Stomach (tissue), 9 donors: Measurements from ENCODE around the gene KLF16. TPM values are rescaled to one million over a fixed set of nuclear protein-coding genes. Genes with fewer than 3 reads are reported as not detected.
"Not testable (repeated sequence)": the region's sequence is repeated elsewhere in the genome, so short reads cannot be mapped to it uniquely, and the experiment has no call there.

Source experiments
- DNase-seq, 2 donors: peaks; one replicate each; pipeline versions ENCODE4 v3.0.0 to v3.0.0-alpha.2; 2013 to 2019
- H3K27ac ChIP-seq, 5 donors: fragments of 200-600 bp in 4 of 5; sonication (generic) in 4 of 5; one replicate each; pipeline ENCODE4 v1.5.1; 2013 to 2019; ENCODE audit warnings: mild to moderate bottlenecking in 1 of 5, moderate library complexity in 1 of 5
- H3K27me3 ChIP-seq, 3 donors: fragments of 200-600 bp; sonication (generic); one replicate each; pipeline ENCODE4 v1.5.1; 2017 to 2019; ENCODE audit warnings: mixed run types in 1 of 3
- H3K36me3 ChIP-seq, 4 donors: fragments of 200-600 bp; sonication (generic); 1 replicate in 3 of 4; 2 replicates in 1 of 4; pipeline ENCODE4 v1.5.1; 2016 to 2019
- H3K4me1 ChIP-seq, 4 donors: fragments of 200-600 bp; sonication (generic); one replicate each; pipeline ENCODE4 v1.5.1; 2016 to 2019
- H3K4me3 ChIP-seq, 4 donors: fragments of 200-600 bp; sonication (generic) in 3 of 4; one replicate each; pipeline ENCODE4 v1.5.1; 2016 to 2019; ENCODE audit warnings: mild to moderate bottlenecking in 1 of 4
- H3K9me3 ChIP-seq, 4 donors: fragments of 200-600 bp; sonication (generic); one replicate each; pipeline ENCODE4 v1.5.1; 2016 to 2019
- CTCF ChIP-seq, 7 experiments: fragments of 450-650 bp in 4 of 7; fragments of 200-600 bp in 3 of 7; sonication (generic) in 3 of 7; IDR thresholded peaks; one replicate each; pipeline ENCODE4 v1.5.1; 2016 to 2019; ENCODE audit warnings: antibody characterized with exemption in 7 of 7, control low read depth in 2 of 7, mild to moderate bottlenecking in 1 of 7
- EP300 ChIP-seq: sonication (generic); formaldehyde crosslinking; IDR thresholded peaks from one replicate; pipeline ENCODE4 v1.6.1; 2017; ENCODE audit warnings: antibody characterized with exemption
- POLR2A ChIP-seq, 4 donors: fragments of 450-650 bp; IDR thresholded peaks; one replicate each; pipeline ENCODE4 v1.6.1; 2016; ENCODE audit warnings: antibody characterized with exemption in 4 of 4, control low read depth in 2 of 4, mild to moderate bottlenecking in 1 of 4, moderate library complexity in 1 of 4
- POLR2AphosphoS5 ChIP-seq, 3 donors: sonication (generic); formaldehyde crosslinking; IDR thresholded peaks; one replicate each; pipeline ENCODE4 v1.6.1; 2016; ENCODE audit warnings: antibody characterized with exemption in 3 of 3
- WGBS, 5 donors: extraction: QIAGEN DNeasy Blood & Tissue Kit in 3 of 5; methylation state at CpG; one replicate each; pipeline versions ENCODE4 v1.1.5 to v1.1.7; 2013 to 2018; 5-methylcytosine and 5-hydroxymethylcytosine counted together
- intact Hi-C: fragments of 100-400 bp; cut with DNase I; formaldehyde crosslinking; loops from one replicate; pipeline ENCODE4 v1.15.1; 2023; ENCODE audit warnings: low total_unique reads
- polyA plus RNA-seq, 3 donors: library from polyadenylated mRNA; stranded (reverse); fragments of 200-250 nt; gene quantifications; one replicate each; pipeline ENCODE4 v1.2.3, GENCODE V29; 2013
- total RNA-seq, 5 donors: library from RNA; depleted of rRNA; stranded (reverse); fragments of >200 nt; gene quantifications; one replicate each; pipeline versions ENCODE4 v1.1.0 to v1.2.3, GENCODE V29; 2014 to 2016
- donor health status: healthy with polysubstance abuse.
- donor health status: Bipolar disorder and iron deficiency.
- donor health status: healthy.

KLF16 gene
- total and polyA plus RNA-seq, 8 donors, result 3.5 to 31.9 (median 7.6) TPM; not detected in 1

GRCh38 chr19:1880611-1881392, 17.4 kb upstream of the KLF16 start:
- Histone ChIP-seq H3K36me3 (peaks cover 0 to 23% (median 16%) of the 10 kb centered on the region in 4 donors), H3K4me3 (peak overlapping the region in 1 of 4 donors; percentile 80), H3K27me3 (no peaks in the 10 kb centered on the region), H3K4me1 (peaks cover 46 to 65% (median 60%) of the 10 kb centered on the region in 4 donors), H3K27ac (peak overlapping the region in 3 of 5 donors; percentile 11 to 91 (median 14)), H3K9me3 (no peaks in the 10 kb centered on the region)
- DNase-seq, result no peak
- TF ChIP-seq POLR2AphosphoS5 (IDR thresholded peaks at IDR 0.05), result no peak
- no peak for TF ChIP-seq POLR2A (IDR thresholded peaks at IDR 0.05)
- no peak for TF ChIP-seq CTCF (IDR thresholded peaks at IDR 0.05)
- no peak for TF ChIP-seq EP300
- 79 to 94% (median 87%) methylated on average over 7 to 33 of the region's 35 CpGs for WGBS, 5 donors
- intact Hi-C loops, result no loop called here

- H3K4me3 ChIP-seq, H3K27ac ChIP-seq, H3K27me3 ChIP-seq, DNase-seq, intact Hi-C loops, H3K9me3 ChIP-seq: not testable (repeated sequence)
- Histone ChIP-seq H3K36me3 (peaks cover 0 to 23% (median 16%) of the 10 kb centered on the region in 4 donors), H3K4me1 (peaks cover 47 to 66% (median 64%) of the 10 kb centered on the region in 4 donors)
- WGBS, 5 donors, result 81 to 91% (median 86%) methylated on average over 4 to 16 of the region's 17 CpGs
Measured at GRCh38 chr19:1879982-1880381, 16.6 kb upstream of the KLF16 start.

- H3K4me3 ChIP-seq, intact Hi-C loops, H3K27me3 ChIP-seq, H3K9me3 ChIP-seq, H3K27ac ChIP-seq, DNase-seq: not testable (repeated sequence)
- Histone ChIP-seq H3K36me3 (peaks cover 0 to 23% (median 16%) of the 10 kb centered on the region in 4 donors), H3K4me1 (peaks cover 49 to 68% (median 64%) of the 10 kb centered on the region in 4 donors)
- WGBS, 5 donors, result 66 to 89% (median 79%) methylated on average over 3 to 8 of the region's 8 CpGs
Measured at GRCh38 chr19:1878583-1878982, 15.2 kb upstream of the KLF16 start.

- 26 to 41% (median 37%) methylated on average over 5 to 37 of the region's 47 CpGs; no CpG with 5 or more reads in 1 of the 5 donors for WGBS, 5 donors
- DNase-seq, intact Hi-C loops, H3K27me3 ChIP-seq, H3K9me3 ChIP-seq: not testable (repeated sequence)
- peak overlapping the region in 3 of 5 donors; percentile 95 to 97 (median 96) for H3K27ac ChIP-seq
- H3K4me1 ChIP-seq, result peaks cover 49 to 68% (median 64%) of the 10 kb centered on the region in 4 donors
- peak overlapping the region in 2 of 4 donors; percentile 82 to 97 for H3K4me3 ChIP-seq
- H3K36me3 ChIP-seq, result peaks cover 0 to 30% (median 17%) of the 10 kb centered on the region in 4 donors
Measured at GRCh38 chr19:1877280-1877660, 13.9 kb upstream of the KLF16 start.

- DNase-seq, H3K27me3 ChIP-seq, H3K9me3 ChIP-seq, intact Hi-C loops: not testable (repeated sequence)
- Histone ChIP-seq H3K27ac (peak overlapping the region; percentile 95 to 98 (median 96)), H3K4me1 (peaks cover 49 to 68% (median 64%) of the 10 kb centered on the region in 4 donors), H3K36me3 (peaks cover 0 to 36% (median 21%) of the 10 kb centered on the region in 4 donors), H3K4me3 (peak overlapping the region; percentile 82 to 97 (median 89))
- WGBS, 5 donors, result 15 to 27% (median 25%) methylated on average over 23 to 44 of the region's 53 CpGs
Measured at GRCh38 chr19:1876496-1877279, 13.3 kb upstream of the KLF16 start.

GRCh38 chr19:1875646-1876495, 12.5 kb upstream of the KLF16 start:
- H3K4me3 ChIP-seq, result peak overlapping the region; percentile 82 to 97 (median 89)
- intact Hi-C loops, result no loop called here
- no peaks in the 10 kb centered on the region for H3K9me3 ChIP-seq
- peaks cover 0 to 43% (median 24%) of the 10 kb centered on the region in 4 donors for H3K36me3 ChIP-seq
- TF ChIP-seq CTCF (IDR thresholded peaks at IDR 0.05), result no peak
- TF ChIP-seq POLR2A (IDR thresholded peaks at IDR 0.05), result peak in 1 of 4 donors; percentile 67
- TF ChIP-seq POLR2AphosphoS5 (IDR thresholded peaks at IDR 0.05), result peak; percentile 97 to 100 (median 98)
- no peak for TF ChIP-seq EP300
- WGBS, 5 donors, result 0 to 1% (median 1%) methylated on average over 28 to 87 of the region's 87 CpGs
- peak; percentile 94 to 98 for DNase-seq
- H3K27ac ChIP-seq, result peak overlapping the region; percentile 95 to 98 (median 96)
- H3K27me3 ChIP-seq, result no peaks in the 10 kb centered on the region
- H3K4me1 ChIP-seq, result peaks cover 54 to 68% (median 64%) of the 10 kb centered on the region in 4 donors

- Histone ChIP-seq H3K36me3 (peaks cover 0 to 38% (median 22%) of the 10 kb centered on the region in 4 donors), H3K4me1 (peaks cover 52 to 68% (median 64%) of the 10 kb centered on the region in 4 donors), H3K27ac (peak overlapping the region; percentile 95 to 98 (median 96)), H3K4me3 (peak overlapping the region; percentile 82 to 97 (median 89))
- 1 to 2% (median 2%) methylated on average over 9 to 11 of the region's 11 CpGs for WGBS, 5 donors
- intact Hi-C loops, H3K27me3 ChIP-seq, DNase-seq, H3K9me3 ChIP-seq: not testable (repeated sequence)
Measured at GRCh38 chr19:1875265-1875645, 11.9 kb upstream of the KLF16 start.
